ENCODE results near the gene PLEKHF1. TPM values are rescaled to one million over a fixed set of nuclear protein-coding genes. Genes with fewer than 3 reads are reported as not detected.
A peak's percentile ranks its signal among the peaks of the same experiment; 100 is the strongest.
"Not testable (repeated sequence)": the region's sequence is repeated elsewhere in the genome, so short reads cannot be mapped to it uniquely, and the experiment has no call there.

Gene PLEKHF1
- total and polyA plus RNA-seq, 2 donors = 17.8 to 35.4 TPM

GRCh38 chr19:29666578-29667386 lies 1.5 kb downstream of the PLEKHF1 start:
- Histone ChIP-seq H3K4me3 (ENCODE audit: low read length in 2 of 2) (peak overlapping the region; percentile 62 to 73), H3K36me3 (ENCODE audit: control insufficient read depth in 2 of 2, insufficient read depth in 2 of 2, low read length in 1 of 2) (no peaks in the 10 kb centered on the region), H3K4me1 (ENCODE audit: control insufficient read depth in 2 of 2, insufficient read depth in 2 of 2, low read length in 2 of 2) (peaks cover 42 to 64% of the 10 kb centered on the region in 2 donors), H3K9me3 (ENCODE audit: control insufficient read depth in 2 of 2, insufficient read depth in 1 of 2, low read length in 1 of 2) (no peaks in the 10 kb centered on the region), H3K27me3 (ENCODE audit: control insufficient read depth in 2 of 2, insufficient read depth in 1 of 2, low read length in 1 of 2) (peaks cover 0 to 46% of the 10 kb centered on the region in 2 donors), H3K27ac (ENCODE audit: low read depth in 1 of 2, low read length in 1 of 2) (peak overlapping the region; percentile 77 to 86)
- no peak for DNase-seq (ENCODE audit: low read depth in 6 of 9, low spot score in 9 of 9)
- WGBS = 75% methylated on average over 20 of the region's 20 CpGs

GRCh38 chr19:29667387-29667783 lies 2.1 kb downstream of the PLEKHF1 start:
- Histone ChIP-seq H3K36me3 (ENCODE audit: control insufficient read depth in 2 of 2, insufficient read depth in 2 of 2, low read length in 1 of 2) (no peaks in the 10 kb centered on the region), H3K4me1 (ENCODE audit: control insufficient read depth in 2 of 2, insufficient read depth in 2 of 2, low read length in 2 of 2) (peaks cover 48 to 70% of the 10 kb centered on the region in 2 donors), H3K4me3 (ENCODE audit: low read length in 2 of 2) (peak overlapping the region; percentile 62 to 73), H3K27me3 (ENCODE audit: control insufficient read depth in 2 of 2, insufficient read depth in 1 of 2, low read length in 1 of 2) (peaks cover 0 to 46% of the 10 kb centered on the region in 2 donors), H3K9me3 (ENCODE audit: control insufficient read depth in 2 of 2, insufficient read depth in 1 of 2, low read length in 1 of 2) (no peaks in the 10 kb centered on the region), H3K27ac (ENCODE audit: low read depth in 1 of 2, low read length in 1 of 2) (peak overlapping the region; percentile 77 to 86)
- DNase-seq (ENCODE audit: low read depth in 6 of 9, low spot score in 9 of 9) = no peak
- WGBS = 86% methylated on average over 11 of the region's 11 CpGs

- H3K4me3 ChIP-seq (ENCODE audit: low read length in 2 of 2) = peak overlapping the region; percentile 62 to 73
- DNase-seq (ENCODE audit: low read depth in 6 of 9, low spot score in 9 of 9) = peak in 4 of 9 donors; percentile 68 to 88 (median 76)
- peak overlapping the region; percentile 77 to 86 for H3K27ac ChIP-seq (ENCODE audit: low read depth in 1 of 2, low read length in 1 of 2)
- no peaks in the 10 kb centered on the region for H3K9me3 ChIP-seq (ENCODE audit: control insufficient read depth in 2 of 2, insufficient read depth in 1 of 2, low read length in 1 of 2)
- H3K4me1 ChIP-seq (ENCODE audit: control insufficient read depth in 2 of 2, insufficient read depth in 2 of 2, low read length in 2 of 2) = peaks cover 53 to 70% of the 10 kb centered on the region in 2 donors
- H3K27me3 ChIP-seq (ENCODE audit: control insufficient read depth in 2 of 2, insufficient read depth in 1 of 2, low read length in 1 of 2) = peaks cover 0 to 41% of the 10 kb centered on the region in 2 donors
- 7% methylated on average over 7 of the region's 7 CpGs for WGBS
- no peaks in the 10 kb centered on the region for H3K36me3 ChIP-seq (ENCODE audit: control insufficient read depth in 2 of 2, insufficient read depth in 2 of 2, low read length in 1 of 2)
Observed at GRCh38 chr19:29667901-29668341, 2.7 kb downstream of the PLEKHF1 start.

- peaks cover 0 to 3% of the 10 kb centered on the region in 2 donors for H3K36me3 ChIP-seq (ENCODE audit: control insufficient read depth in 2 of 2, insufficient read depth in 2 of 2, low read length in 1 of 2)
- H3K27me3 ChIP-seq (ENCODE audit: control insufficient read depth in 2 of 2, insufficient read depth in 1 of 2, low read length in 1 of 2) = peaks cover 0 to 33% of the 10 kb centered on the region in 2 donors
- no peak overlapping the region for H3K4me3 ChIP-seq (ENCODE audit: low read length in 2 of 2)
- H3K9me3 ChIP-seq (ENCODE audit: control insufficient read depth in 2 of 2, insufficient read depth in 1 of 2, low read length in 1 of 2) = no peaks in the 10 kb centered on the region
- 90% methylated on average over 13 of the region's 13 CpGs for WGBS
- DNase-seq (ENCODE audit: low read depth in 6 of 9, low spot score in 9 of 9) = no peak
- H3K4me1 ChIP-seq (ENCODE audit: control insufficient read depth in 2 of 2, insufficient read depth in 2 of 2, low read length in 2 of 2) = peaks cover 62 to 77% of the 10 kb centered on the region in 2 donors
- H3K27ac ChIP-seq (ENCODE audit: low read depth in 1 of 2, low read length in 1 of 2) = peak overlapping the region in 1 of 2 donors; percentile 1
Observed at GRCh38 chr19:29668746-29669609, 3.7 kb downstream of the PLEKHF1 start.

- Histone ChIP-seq H3K9me3 (ENCODE audit: control insufficient read depth in 2 of 2, insufficient read depth in 1 of 2, low read length in 1 of 2) (no peaks in the 10 kb centered on the region), H3K27me3 (ENCODE audit: control insufficient read depth in 2 of 2, insufficient read depth in 1 of 2, low read length in 1 of 2) (peaks cover 0 to 21% of the 10 kb centered on the region in 2 donors), H3K4me3 (ENCODE audit: low read length in 2 of 2) (no peak overlapping the region), H3K36me3 (ENCODE audit: control insufficient read depth in 2 of 2, insufficient read depth in 2 of 2, low read length in 1 of 2) (peaks cover 8 to 15% of the 10 kb centered on the region in 2 donors), H3K4me1 (ENCODE audit: control insufficient read depth in 2 of 2, insufficient read depth in 2 of 2, low read length in 2 of 2) (peaks cover 69 to 90% of the 10 kb centered on the region in 2 donors), H3K27ac (ENCODE audit: low read depth in 1 of 2, low read length in 1 of 2) (no peak overlapping the region)
- 98% methylated on average over 5 of the region's 5 CpGs for WGBS
- DNase-seq (ENCODE audit: low read depth in 6 of 9, low spot score in 9 of 9) = no peak
Observed at GRCh38 chr19:29670255-29670654, 5.0 kb downstream of the PLEKHF1 start.

- peaks cover 0 to 14% of the 10 kb centered on the region in 2 donors for H3K27me3 ChIP-seq (ENCODE audit: control insufficient read depth in 2 of 2, insufficient read depth in 1 of 2, low read length in 1 of 2)
- not testable (repeated sequence) for H3K4me3 ChIP-seq (ENCODE audit: low read length in 2 of 2); DNase-seq (ENCODE audit: low read depth in 6 of 9, low spot score in 9 of 9); H3K9me3 ChIP-seq (ENCODE audit: control insufficient read depth in 2 of 2, insufficient read depth in 1 of 2, low read length in 1 of 2)
- 93% methylated on average over 6 of the region's 6 CpGs for WGBS
- H3K4me1 ChIP-seq (ENCODE audit: control insufficient read depth in 2 of 2, insufficient read depth in 2 of 2, low read length in 2 of 2) = peaks cover 71 to 91% of the 10 kb centered on the region in 2 donors
- H3K36me3 ChIP-seq (ENCODE audit: control insufficient read depth in 2 of 2, insufficient read depth in 2 of 2, low read length in 1 of 2) = peaks cover 8 to 22% of the 10 kb centered on the region in 2 donors
- H3K27ac ChIP-seq (ENCODE audit: low read depth in 1 of 2, low read length in 1 of 2) = peak overlapping the region; percentile 81 to 86
Observed at GRCh38 chr19:29671026-29671392, 5.7 kb downstream of the PLEKHF1 start.

- 52% methylated on average over 12 of the region's 12 CpGs for WGBS
Observed at GRCh38 chr19:29671393-29672160, 6.3 kb downstream of the PLEKHF1 start.

GRCh38 chr19:29672319-29672932 lies 7.2 kb downstream of the PLEKHF1 start:
- 93% methylated on average over 8 of the region's 8 CpGs for WGBS
- Histone ChIP-seq H3K27me3 (ENCODE audit: control insufficient read depth in 2 of 2, insufficient read depth in 1 of 2, low read length in 1 of 2) (no peaks in the 10 kb centered on the region), H3K4me3 (ENCODE audit: low read length in 2 of 2) (no peak overlapping the region), H3K27ac (ENCODE audit: low read depth in 1 of 2, low read length in 1 of 2) (peak overlapping the region; percentile 86 to 97), H3K36me3 (ENCODE audit: control insufficient read depth in 2 of 2, insufficient read depth in 2 of 2, low read length in 1 of 2) (peaks cover 11 to 24% of the 10 kb centered on the region in 2 donors), H3K4me1 (ENCODE audit: control insufficient read depth in 2 of 2, insufficient read depth in 2 of 2, low read length in 2 of 2) (peaks cover 74 to 93% of the 10 kb centered on the region in 2 donors), H3K9me3 (ENCODE audit: control insufficient read depth in 2 of 2, insufficient read depth in 1 of 2, low read length in 1 of 2) (no peaks in the 10 kb centered on the region)
- no peak for DNase-seq (ENCODE audit: low read depth in 6 of 9, low spot score in 9 of 9)

More at GRCh38 chr19:29671393-29672160, 6.3 kb downstream of the PLEKHF1 start:
- H3K4me1 ChIP-seq (ENCODE audit: control insufficient read depth in 2 of 2, insufficient read depth in 2 of 2, low read length in 2 of 2) = peaks cover 74 to 93% of the 10 kb centered on the region in 2 donors
- peak in 4 of 9 donors; percentile 70 to 83 (median 76) for DNase-seq (ENCODE audit: low read depth in 6 of 9, low spot score in 9 of 9)
- H3K27ac ChIP-seq (ENCODE audit: low read depth in 1 of 2, low read length in 1 of 2) = peak overlapping the region; percentile 86 to 97
- H3K27me3 ChIP-seq (ENCODE audit: control insufficient read depth in 2 of 2, insufficient read depth in 1 of 2, low read length in 1 of 2) = peaks cover 0 to 8% of the 10 kb centered on the region in 2 donors
- H3K36me3 ChIP-seq (ENCODE audit: control insufficient read depth in 2 of 2, insufficient read depth in 2 of 2, low read length in 1 of 2) = peaks cover 8 to 24% of the 10 kb centered on the region in 2 donors
- H3K4me3 ChIP-seq (ENCODE audit: low read length in 2 of 2) = no peak overlapping the region
- H3K9me3 ChIP-seq (ENCODE audit: control insufficient read depth in 2 of 2, insufficient read depth in 1 of 2, low read length in 1 of 2) = no peaks in the 10 kb centered on the region

Data from thymus (tissue), 11 donors.